Measurements from ENCODE around the gene PTPRN2. TPM values are rescaled to one million over a fixed set of nuclear protein-coding genes. Genes with fewer than 3 reads are reported as not detected.

PTPRN2 gene
- total and polyA plus RNA-seq, 2 experiments from 2014 or later, result 0.28 TPM; not detected in 1

DNA sequence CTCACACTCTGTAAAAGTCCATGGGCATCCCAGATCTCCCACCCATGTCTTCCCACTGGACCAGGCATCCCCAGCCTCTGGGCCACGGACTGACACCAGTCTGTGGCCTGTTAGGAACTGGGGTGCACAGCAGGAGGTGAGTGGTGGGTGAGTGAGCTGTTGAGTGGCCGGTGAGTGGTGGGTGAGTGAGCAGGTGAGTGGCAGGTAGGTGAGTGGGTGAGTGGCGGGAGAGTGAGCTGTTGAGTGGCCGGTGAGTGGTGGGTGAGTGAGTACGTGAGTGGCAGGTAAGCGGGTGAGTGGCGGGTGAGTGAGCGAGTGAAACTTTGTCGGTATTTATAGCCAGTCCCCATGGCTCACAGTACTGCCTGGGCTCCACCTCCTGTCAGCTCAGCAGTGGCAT, 779.6 kb downstream of the PTPRN2 start:
- Histone ChIP-seq H3K9me3 (ENCODE audit: low read depth) (no peaks in the 10 kb centered on the region), H3K4me3 (no peak overlapping the region), H3K4me1 (ENCODE audit: low read depth) (no peaks in the 10 kb centered on the region), H3K27ac (no peak overlapping the region), H3K27me3 (no peaks in the 10 kb centered on the region), H3K36me3 (no peaks in the 10 kb centered on the region)
- DNase-seq (ENCODE audit: low read depth in 1 of 2, low spot score in 1 of 2), result no peak
- TF ChIP-seq, protein P1, sequence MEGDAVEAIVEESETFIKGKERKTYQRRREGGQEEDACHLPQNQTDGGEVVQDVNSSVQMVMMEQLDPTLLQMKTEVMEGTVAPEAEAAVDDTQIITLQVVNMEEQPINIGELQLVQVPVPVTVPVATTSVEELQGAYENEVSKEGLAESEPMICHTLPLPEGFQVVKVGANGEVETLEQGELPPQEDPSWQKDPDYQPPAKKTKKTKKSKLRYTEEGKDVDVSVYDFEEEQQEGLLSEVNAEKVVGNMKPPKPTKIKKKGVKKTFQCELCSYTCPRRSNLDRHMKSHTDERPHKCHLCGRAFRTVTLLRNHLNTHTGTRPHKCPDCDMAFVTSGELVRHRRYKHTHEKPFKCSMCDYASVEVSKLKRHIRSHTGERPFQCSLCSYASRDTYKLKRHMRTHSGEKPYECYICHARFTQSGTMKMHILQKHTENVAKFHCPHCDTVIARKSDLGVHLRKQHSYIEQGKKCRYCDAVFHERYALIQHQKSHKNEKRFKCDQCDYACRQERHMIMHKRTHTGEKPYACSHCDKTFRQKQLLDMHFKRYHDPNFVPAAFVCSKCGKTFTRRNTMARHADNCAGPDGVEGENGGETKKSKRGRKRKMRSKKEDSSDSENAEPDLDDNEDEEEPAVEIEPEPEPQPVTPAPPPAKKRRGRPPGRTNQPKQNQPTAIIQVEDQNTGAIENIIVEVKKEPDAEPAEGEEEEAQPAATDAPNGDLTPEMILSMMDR (IDR thresholded peaks at IDR 0.05; ENCODE audit: low read depth, low read length), result no peak

DNA sequence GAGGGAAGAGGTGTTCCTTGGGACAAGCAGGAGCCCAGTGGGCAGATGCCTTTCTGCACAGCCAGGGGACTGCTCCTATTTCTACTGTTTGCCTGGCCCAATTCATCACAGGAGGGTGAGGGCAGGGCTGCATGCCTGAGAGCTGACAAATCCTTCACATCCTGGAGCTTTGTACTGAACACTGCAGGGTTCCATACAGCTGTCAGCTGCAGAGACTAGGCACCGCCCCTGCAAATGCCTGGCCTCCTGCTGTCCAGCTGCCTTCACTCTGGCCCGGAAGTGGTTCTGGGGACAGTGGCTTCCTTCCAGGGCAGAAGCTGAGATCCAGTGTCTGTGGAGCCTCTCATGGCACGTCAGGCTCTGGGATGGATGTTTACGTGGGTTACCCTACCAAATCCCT, 780.1 kb downstream of the PTPRN2 start:
- no peak for DNase-seq (ENCODE audit: low read depth in 1 of 2, low spot score in 1 of 2)
- Histone ChIP-seq H3K27me3 (no peaks in the 10 kb centered on the region), H3K9me3 (ENCODE audit: low read depth) (no peaks in the 10 kb centered on the region), H3K4me1 (ENCODE audit: low read depth) (no peaks in the 10 kb centered on the region), H3K27ac (no peak overlapping the region), H3K4me3 (no peak overlapping the region), H3K36me3 (no peaks in the 10 kb centered on the region)
- TF ChIP-seq, protein P1 (IDR thresholded peaks at IDR 0.05; ENCODE audit: low read depth, low read length), result no peak

DNA sequence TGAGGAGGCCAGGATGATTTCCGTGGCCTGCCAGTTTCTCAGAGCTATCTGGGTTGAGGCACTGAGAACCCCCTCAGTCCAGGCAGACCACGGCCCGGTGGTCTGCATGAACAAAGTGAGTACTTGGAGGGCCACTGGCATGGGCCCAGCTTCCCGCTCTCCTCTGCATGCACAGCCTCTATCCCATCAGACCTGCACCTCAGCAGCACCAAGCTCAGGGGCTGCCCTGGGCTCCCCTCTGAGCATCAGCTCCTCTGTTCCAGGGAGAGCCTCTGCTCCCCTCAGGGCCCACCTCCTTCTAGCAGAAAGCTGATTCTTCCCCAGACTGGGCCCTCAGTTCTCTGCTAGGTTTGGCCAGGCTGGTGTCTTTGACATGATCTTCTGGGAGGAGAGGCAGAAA, 780.9 kb downstream of the PTPRN2 start:
- no peaks in the 10 kb centered on the region for H3K27me3 ChIP-seq
- DNase-seq (ENCODE audit: low read depth in 1 of 2, low spot score in 1 of 2), result no peak
- TF ChIP-seq, protein P1 (IDR thresholded peaks at IDR 0.05; ENCODE audit: low read depth, low read length), result no peak
- H3K4me1 ChIP-seq (ENCODE audit: low read depth), result no peaks in the 10 kb centered on the region
- H3K27ac ChIP-seq, result no peak overlapping the region
- H3K4me3 ChIP-seq, result no peak overlapping the region
- no peaks in the 10 kb centered on the region for H3K9me3 ChIP-seq (ENCODE audit: low read depth)
- H3K36me3 ChIP-seq, result no peaks in the 10 kb centered on the region

DNA sequence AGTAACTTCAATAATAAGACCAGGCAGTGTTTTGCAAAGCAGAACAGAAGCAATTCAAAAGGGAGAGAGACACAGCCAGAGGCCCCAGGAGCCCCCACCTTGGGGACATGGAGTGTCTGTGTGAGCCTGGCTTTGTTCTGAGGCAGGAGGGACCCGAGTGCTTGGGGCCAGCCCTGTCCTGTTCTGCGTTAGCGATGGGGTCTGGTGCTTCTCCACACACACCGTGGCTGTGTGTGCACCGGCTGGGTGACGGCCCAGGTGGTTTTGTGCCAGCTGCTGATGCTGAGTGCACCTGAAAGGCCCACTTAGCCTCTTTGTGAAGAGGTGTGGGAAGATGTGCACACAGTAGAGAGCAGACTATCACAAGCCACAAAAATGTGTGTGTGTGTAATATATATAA, 781.9 kb downstream of the PTPRN2 start:
- Histone ChIP-seq H3K36me3 (no peaks in the 10 kb centered on the region), H3K27ac (no peak overlapping the region), H3K27me3 (no peaks in the 10 kb centered on the region), H3K9me3 (ENCODE audit: low read depth) (no peaks in the 10 kb centered on the region), H3K4me3 (no peak overlapping the region), H3K4me1 (ENCODE audit: low read depth) (no peaks in the 10 kb centered on the region)
- no peak for DNase-seq (ENCODE audit: low read depth in 1 of 2, low spot score in 1 of 2)
- TF ChIP-seq, protein P1 (IDR thresholded peaks at IDR 0.05; ENCODE audit: low read depth, low read length), result no peak

DNA sequence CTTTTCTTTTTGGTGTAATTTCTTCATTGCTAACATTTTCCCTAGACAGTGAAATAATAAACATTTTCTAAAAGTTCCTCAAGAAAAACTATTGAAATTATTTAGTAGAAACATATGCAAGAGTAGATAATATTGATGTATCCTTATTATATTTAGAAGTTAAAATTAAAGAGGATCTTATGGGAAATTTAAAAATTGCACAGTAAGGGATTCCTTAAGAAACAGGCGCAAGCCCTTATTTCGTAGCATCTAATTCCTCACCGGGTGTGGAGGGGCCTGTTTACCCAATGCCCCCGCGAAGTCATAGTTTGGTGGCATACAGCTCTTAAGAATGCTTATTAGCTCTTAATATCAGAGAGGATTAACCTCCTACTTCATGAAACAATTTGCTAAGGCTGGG, 783.7 kb downstream of the PTPRN2 start:
- Histone ChIP-seq H3K9me3 (ENCODE audit: low read depth) (no peaks in the 10 kb centered on the region), H3K4me3 (no peak overlapping the region), H3K4me1 (ENCODE audit: low read depth) (no peaks in the 10 kb centered on the region), H3K27me3 (no peaks in the 10 kb centered on the region), H3K27ac (no peak overlapping the region), H3K36me3 (no peaks in the 10 kb centered on the region)
- no peak for DNase-seq (ENCODE audit: low read depth in 1 of 2, low spot score in 1 of 2)
- TF ChIP-seq, protein P1 (IDR thresholded peaks at IDR 0.05; ENCODE audit: low read depth, low read length), result no peak

Data from cardiac muscle cell (in vitro differentiated cells and primary cell).